GM23248 (cell line): Measurements from ENCODE around the gene MRPL19. TPM values are rescaled to one million over a fixed set of nuclear protein-coding genes. Genes with fewer than 3 reads are reported as not detected.
"Not testable (repeated sequence)": the region's sequence is repeated elsewhere in the genome, so short reads cannot be mapped to it uniquely, and the experiment has no call there.

Source experiments
- DNase-seq: peaks from one replicate; pipeline ENCODE4 v3.0.0-alpha.2; 2015
- H2AFZ ChIP-seq: fragments of 200-600 bp; sonication (generic); 2 replicates; pipeline ENCODE4 v1.6.1; 2016; ENCODE audit warnings: antibody characterized with exemption
- H3F3A ChIP-seq: fragments of 200-600 bp; sonication (generic); 2 replicates; pipeline ENCODE4 v1.6.1; 2016; ENCODE audit warnings: mild to moderate bottlenecking, antibody characterized with exemption, mixed run types; ENCODE audit not compliant: insufficient read depth
- H3K27ac ChIP-seq: fragments of 200-600 bp; sonication (generic); 2 replicates; pipeline ENCODE4 v1.5.1; 2016; ENCODE audit warnings: mild to moderate bottlenecking
- H3K27me3 ChIP-seq: fragments of 200-600 bp; sonication (generic); replicated peaks from 2 replicates; pipeline ENCODE4 v1.6.1; 2016; ENCODE audit warnings: mild to moderate bottlenecking; ENCODE audit not compliant: insufficient read depth
- H3K36me3 ChIP-seq: fragments of 200-600 bp; sonication (generic); 2 replicates; pipeline ENCODE4 v1.6.1; 2016; ENCODE audit warnings: low read depth, mild to moderate bottlenecking
- H3K4me1 ChIP-seq: fragments of 200-600 bp; sonication (generic); 2 replicates; pipeline ENCODE4 v1.6.1; 2016; ENCODE audit warnings: mild to moderate bottlenecking; ENCODE audit not compliant: insufficient read depth
- H3K4me2 ChIP-seq: fragments of 200-600 bp; sonication (generic); one replicate; pipeline ENCODE4 v1.6.1; 2016; ENCODE audit warnings: mild to moderate bottlenecking; ENCODE audit not compliant: unreplicated experiment
- H3K4me3 ChIP-seq: fragments of 200-600 bp; sonication (generic); 2 replicates; pipeline ENCODE4 v1.5.1; 2016; ENCODE audit warnings: mild to moderate bottlenecking
- H3K79me2 ChIP-seq: fragments of 200-600 bp; sonication (generic); 2 replicates; pipeline ENCODE4 v1.6.1; 2016; ENCODE audit warnings: mild to moderate bottlenecking; ENCODE audit not compliant: insufficient read depth
- H3K9ac ChIP-seq: fragments of 200-600 bp; sonication (generic); 2 replicates; pipeline ENCODE4 v1.6.1; 2016; ENCODE audit warnings: mild to moderate bottlenecking
- H3K9me2 ChIP-seq: fragments of 200-600 bp; sonication (generic); 2 replicates; pipeline ENCODE4 v1.6.1; 2016; ENCODE audit warnings: mixed run types, mild to moderate bottlenecking, moderate library complexity; ENCODE audit not compliant: insufficient read depth
- H3K9me3 ChIP-seq: fragments of 200-600 bp; sonication (generic); one replicate; pipeline ENCODE4 v1.6.1; 2017; ENCODE audit warnings: low read depth
- H4K20me1 ChIP-seq: fragments of 200-600 bp; sonication (generic); 2 replicates; pipeline ENCODE4 v1.6.0; 2016; ENCODE audit not compliant: insufficient read depth
- EZH2 ChIP-seq: fragments of 200-600 bp; sonication (generic); IDR thresholded peaks from 2 replicates; pipeline ENCODE4 v1.6.1; 2018; ENCODE audit warnings: antibody characterized with exemption, mild to moderate bottlenecking; ENCODE audit not compliant: insufficient read depth, poor library complexity, severe bottlenecking
- EZH2phosphoT487 ChIP-seq: fragments of 200-600 bp; sonication (generic); IDR thresholded peaks from 2 replicates; pipeline ENCODE4 v1.6.1; 2018; ENCODE audit warnings: antibody characterized with exemption, moderate library complexity, mild to moderate bottlenecking, low read depth; ENCODE audit not compliant: insufficient read depth
- WGBS, 2 experiments: methylation state at CpG; one replicate each; pipeline ENCODE4 v1.1.6; 2015 to 2017; ENCODE audit warnings: low lambda C conversion rate in 2 of 2, low coverage in 1 of 2; ENCODE audit errors: missing lambda C conversion rate in 2 of 2; 5-methylcytosine and 5-hydroxymethylcytosine counted together
- in situ Hi-C: fragments of 300-500 bp; cut with MboI; formaldehyde crosslinking; loops from 2 replicates; pipeline ENCODE4 v1.15.0; 2020
- polyA plus RNA-seq: library from polyadenylated mRNA; unstranded; fragments of >200 nt; fragmentation: Nextera tagmentation; extraction: Ambion mirVana; gene quantifications from 2 replicates; pipeline ENCODE4 v1.2.1, GENCODE V29; 2016
- total RNA-seq: library from RNA; depleted of rRNA; stranded (reverse); fragments of >200 nt; shearing (Covaris generic); gene quantifications from 2 replicates; pipeline ENCODE4 v1.2.3, GENCODE V29; 2014

The MRPL19 gene
- total and polyA plus RNA-seq, 2 experiments from 2014 or later = 48.7 to 55.2 TPM

DNA sequence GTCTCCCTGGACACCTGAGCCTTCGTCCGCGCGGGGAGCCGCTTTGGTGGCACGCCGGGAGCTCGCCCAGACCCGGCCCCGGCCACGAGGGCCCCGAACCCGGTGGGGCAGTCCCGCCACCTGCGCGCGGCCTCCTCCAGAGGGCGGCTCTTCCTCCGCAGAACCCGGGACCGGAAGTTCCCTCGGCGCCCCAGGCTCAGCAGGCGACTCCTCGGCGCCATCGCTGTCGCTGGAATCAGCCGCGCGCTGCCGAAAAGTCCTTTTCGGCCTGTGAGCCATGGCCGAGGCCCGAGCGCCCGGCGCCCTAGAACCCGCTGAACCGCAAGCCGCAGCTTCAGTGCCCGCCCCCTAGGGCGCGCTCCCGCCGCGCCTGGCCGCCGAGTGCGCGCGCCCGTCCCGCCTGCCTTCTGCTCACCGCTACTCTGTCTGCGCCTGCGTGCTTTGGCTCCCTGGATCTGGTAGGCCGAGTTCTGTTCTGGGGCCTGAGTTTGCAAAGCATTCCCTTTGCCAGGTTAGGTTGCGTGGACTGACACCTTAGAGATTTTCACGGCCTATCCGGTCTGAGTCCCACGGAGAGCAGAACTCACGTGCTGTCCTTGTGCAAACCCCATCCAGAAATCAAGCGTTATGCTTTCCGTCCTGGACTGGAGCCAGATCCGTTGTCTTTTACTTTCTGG is 64.1 kb downstream of the MRPL19 start, which contains the start of gene GCFC2:
Gene GCFC2, minus strand, starts transcription at position 339 of the 677 bp plus-strand sequence. Its CDS starts 60 bp downstream, at position 279.
- WGBS, 2 experiments = 0 to 1% methylated on average over 64 of the region's 66 CpGs
- in situ Hi-C loops = no loop called here
- Histone ChIP-seq H3K9me3 (no peaks in the 10 kb centered on the region), H3K4me2 (peak within 1 kb of the TSS; percentile 90), H3K4me1 (peaks cover 39% of the 10 kb centered on the region), H3K79me2 (peaks cover 37% of the 10 kb centered on the region), H3K4me3 (peak within 1 kb of the TSS; percentile 88), H2AFZ (peak within 1 kb of the TSS; percentile 100), H3F3A (peaks cover 7% of the 10 kb centered on the region; the same call in 1 of the 2 replicates), H3K36me3 (no peaks in the 10 kb centered on the region), H4K20me1 (no peaks in the 10 kb centered on the region), H3K27ac (peak within 1 kb of the TSS; percentile 73), H3K9ac (peak within 1 kb of the TSS; percentile 88), H3K9me2 (no peaks in the 10 kb centered on the region), H3K27me3 (no peaks in the 10 kb centered on the region)
- DNase-seq = peak; percentile 93
- TF ChIP-seq EZH2 (no peak), EZH2phosphoT487 (no peak)

DNA sequence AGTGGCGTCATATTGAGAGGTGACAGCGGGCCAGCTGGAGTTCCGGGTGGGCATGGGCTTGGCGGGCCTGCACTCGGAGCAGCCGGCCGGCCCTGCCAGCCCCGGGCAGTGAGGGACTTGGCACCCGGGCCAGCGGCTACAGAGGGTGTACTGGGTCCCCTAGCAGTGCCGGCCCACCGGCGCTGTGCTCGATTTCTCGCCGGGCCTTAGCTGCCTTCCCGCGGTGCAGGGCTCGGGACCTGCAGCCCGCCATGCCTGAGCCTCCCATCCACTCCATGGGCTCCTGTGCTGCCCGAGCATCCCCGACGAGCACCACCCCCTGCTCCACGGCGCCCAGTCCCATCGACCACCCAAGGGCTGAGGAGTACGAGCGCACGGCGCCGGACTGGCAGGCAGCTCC is 65.0 kb downstream of the MRPL19 start:
- H4K20me1 ChIP-seq, H3K27me3 ChIP-seq, H3K36me3 ChIP-seq, in situ Hi-C loops, H3K9me3 ChIP-seq, H3K27ac ChIP-seq, DNase-seq, H3K9ac ChIP-seq, H3K9me2 ChIP-seq, H3F3A ChIP-seq: not testable (repeated sequence)
- Histone ChIP-seq H3K4me2 (peak overlapping the region; percentile 90), H3K4me3 (0 out of 2 replicates have a peak overlapping the region, but pooled peaks have one; percentile 88), H3K79me2 (peaks cover 35% of the 10 kb centered on the region), H2AFZ (peak overlapping the region; percentile 100; the same call in 1 of the 2 replicates), H3K4me1 (peaks cover 39% of the 10 kb centered on the region)
- WGBS, 2 experiments = 97 to 98% methylated on average over 18 to 31 of the region's 31 CpGs

DNA sequence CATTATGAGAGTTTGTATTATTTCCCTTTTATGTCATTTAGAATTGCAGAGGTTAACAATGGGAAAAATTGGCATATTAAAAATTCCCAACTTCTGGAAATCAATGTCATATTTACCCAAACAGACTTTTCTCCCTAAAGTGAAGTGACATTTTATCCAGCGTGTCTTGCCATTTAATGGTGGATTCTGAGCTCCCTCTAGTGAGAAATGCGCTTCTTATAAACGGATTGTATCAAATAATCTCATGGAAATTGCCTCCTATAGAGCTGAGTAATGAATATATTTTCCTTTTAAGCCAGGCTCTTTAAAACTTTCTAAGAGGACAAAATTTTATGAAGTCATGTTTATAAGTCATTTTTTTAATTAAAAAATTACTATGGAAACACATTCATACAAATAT is 69.8 kb downstream of the MRPL19 start:
- no peak overlapping the region for H2AFZ ChIP-seq
- H4K20me1 ChIP-seq = no peaks in the 10 kb centered on the region
- H3K27ac ChIP-seq = no peak overlapping the region
- no peaks in the 10 kb centered on the region for H3K27me3 ChIP-seq
- no peak overlapping the region for H3K9ac ChIP-seq
- TF ChIP-seq EZH2 = no peak
- no peak for TF ChIP-seq EZH2phosphoT487
- H3K4me3 ChIP-seq = no peak overlapping the region
- H3K4me1 ChIP-seq = peaks cover 6% of the 10 kb centered on the region
- no peaks in the 10 kb centered on the region for H3K9me2 ChIP-seq
- no peaks in the 10 kb centered on the region for H3F3A ChIP-seq
- no peaks in the 10 kb centered on the region for H3K36me3 ChIP-seq
- no peak overlapping the region for H3K4me2 ChIP-seq
- peak; percentile 30 for DNase-seq
- no peaks in the 10 kb centered on the region for H3K9me3 ChIP-seq
- no peaks in the 10 kb centered on the region for H3K79me2 ChIP-seq
- 15 to 16% methylated on average over 3 of the region's 3 CpGs for WGBS, 2 experiments
- in situ Hi-C loops = no loop called here

GRCh38 chr2:75719616-75720015 is 73.0 kb downstream of the MRPL19 start:
- TF ChIP-seq EZH2phosphoT487 (no peak), EZH2 (no peak)

More at GRCh38 chr2:75719616-75720015, 73.0 kb downstream of the MRPL19 start:
- H3K9ac ChIP-seq = no peak overlapping the region
- no peaks in the 10 kb centered on the region for H3K9me3 ChIP-seq
- no peaks in the 10 kb centered on the region for H3K9me2 ChIP-seq
- peaks cover 4% of the 10 kb centered on the region; the same call in 1 of the 2 replicates for H3K4me1 ChIP-seq
- no peak overlapping the region for H3K4me3 ChIP-seq
- in situ Hi-C loops = no loop called here
- no peak overlapping the region for H3K4me2 ChIP-seq
- H3K27me3 ChIP-seq = peaks cover 18% of the 10 kb centered on the region
- H3K27ac ChIP-seq = no peak overlapping the region
- H2AFZ ChIP-seq = no peak overlapping the region
- no peaks in the 10 kb centered on the region for H3F3A ChIP-seq
- H3K36me3 ChIP-seq = no peaks in the 10 kb centered on the region
- H4K20me1 ChIP-seq = no peaks in the 10 kb centered on the region
- no peaks in the 10 kb centered on the region for H3K79me2 ChIP-seq
- 11 to 21% methylated on average over 1 of the region's 1 CpG for WGBS, 2 experiments
- DNase-seq = no peak
